Spinal cord (tissue), 10 donors: ENCODE data around the gene POTEH. TPM values are rescaled to one million over a fixed set of nuclear protein-coding genes. Genes with fewer than 3 reads are reported as not detected.
"Not testable (repeated sequence)": the region's sequence is repeated elsewhere in the genome, so short reads cannot be mapped to it uniquely, and the experiment has no call there.

Experiments used
- DNase-seq, 6 donors: peaks; one replicate each; pipeline versions ENCODE4 v3.0.0 to v3.0.0-alpha.2; 2013 to 2015; ENCODE audit warnings: low spot score in 6 of 6, low read depth in 4 of 6
- H3K27ac ChIP-seq: one replicate; pipeline ENCODE4 v1.5.1; 2013; ENCODE audit warnings: low read depth, low read length, control low read depth
- H3K27me3 ChIP-seq: one replicate; pipeline ENCODE4 v1.6.1; 2013; ENCODE audit warnings: low read length; ENCODE audit not compliant: control insufficient read depth, insufficient read depth
- H3K36me3 ChIP-seq: one replicate; pipeline ENCODE4 v1.6.1; 2013; ENCODE audit warnings: low read length; ENCODE audit not compliant: control insufficient read depth, insufficient read depth
- H3K4me1 ChIP-seq: one replicate; pipeline ENCODE4 v1.6.1; 2013; ENCODE audit warnings: low read length; ENCODE audit not compliant: control insufficient read depth, insufficient read depth
- H3K4me3 ChIP-seq: one replicate; pipeline ENCODE4 v1.5.1; 2013; ENCODE audit warnings: low read depth, low read length, control low read depth
- H3K9me3 ChIP-seq: one replicate; pipeline ENCODE4 v1.6.1; 2013; ENCODE audit warnings: low read length; ENCODE audit not compliant: control insufficient read depth, insufficient read depth
- WGBS: methylation state at CpG from one replicate; pipeline ENCODE4 v1.1.5; 2013; ENCODE audit warnings: missing lambda C conversion rate; ENCODE audit not compliant: insufficient coverage; 5-methylcytosine and 5-hydroxymethylcytosine counted together
- polyA plus RNA-seq, 2 donors: library from polyadenylated mRNA; unstranded; fragments of 120-200 nt; gene quantifications; one replicate each; pipeline ENCODE4 v1.2.1, GENCODE V29; 2013; ENCODE audit not compliant: insufficient read length in 2 of 2
- small RNA-seq: library from RNA; depleted of rRNA; stranded (forward); fragments of <200 nt; gene quantifications from one replicate; pipeline ENCODE3, GENCODE V24; 2014; ENCODE audit warnings: low replicate concordance
- total RNA-seq, 2 donors: library from RNA; depleted of rRNA in 1 of 2; stranded (reverse); fragments of 120-200 nt in 1 of 2; fragments of >200 nt in 1 of 2; gene quantifications; one replicate each; pipeline versions ENCODE4 v1.2.3 to v1.2.4, GENCODE V29; 2013 to 2014
- donor health status: healthy.

Gene POTEH
- total and polyA plus RNA-seq, 4 donors = not detected

DNA sequence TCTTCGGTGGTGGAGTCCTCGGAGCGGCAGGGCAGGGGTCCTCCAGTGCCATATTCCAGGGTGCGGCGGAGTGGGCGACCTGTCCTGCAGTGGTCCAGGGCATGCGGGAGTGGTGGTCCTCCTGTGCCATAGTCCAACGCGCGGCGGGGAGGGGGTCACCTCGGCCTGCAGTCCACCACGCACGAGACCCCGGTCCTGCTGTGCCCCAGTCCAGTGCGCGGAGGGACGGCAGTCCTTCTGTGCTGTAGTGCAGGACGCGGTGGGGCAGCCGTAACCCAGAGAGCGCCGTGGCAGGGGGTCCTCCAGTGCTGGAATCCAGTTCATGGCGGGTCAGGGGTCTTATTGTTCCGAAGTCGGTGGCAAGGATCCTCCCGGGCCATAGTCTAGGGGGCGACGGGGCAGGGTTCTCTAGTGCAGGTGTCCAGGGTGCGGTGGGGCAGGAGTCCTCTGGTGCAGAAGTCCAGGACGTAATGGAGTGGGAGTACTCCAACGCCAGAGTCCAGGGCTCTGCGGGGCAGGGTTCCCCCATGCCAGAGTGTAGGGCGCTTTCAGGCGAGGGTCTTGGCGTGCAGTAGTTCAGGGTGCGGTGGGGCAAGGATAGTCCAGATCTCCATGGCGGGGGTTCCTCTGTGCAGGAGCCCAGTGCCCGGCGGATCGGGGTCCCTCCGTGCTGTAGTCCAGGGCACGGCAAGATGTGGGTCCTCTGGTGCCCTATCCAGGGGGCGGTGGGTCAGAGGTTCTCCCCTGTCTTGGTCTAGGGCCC is 70.7 kb downstream of the POTEH start:
- not testable (repeated sequence) for H3K27me3 ChIP-seq, H3K4me3 ChIP-seq, DNase-seq, H3K36me3 ChIP-seq, H3K4me1 ChIP-seq, H3K9me3 ChIP-seq, H3K27ac ChIP-seq
- no CpG with 5 or more reads among the region's 44 CpGs for WGBS

DNA sequence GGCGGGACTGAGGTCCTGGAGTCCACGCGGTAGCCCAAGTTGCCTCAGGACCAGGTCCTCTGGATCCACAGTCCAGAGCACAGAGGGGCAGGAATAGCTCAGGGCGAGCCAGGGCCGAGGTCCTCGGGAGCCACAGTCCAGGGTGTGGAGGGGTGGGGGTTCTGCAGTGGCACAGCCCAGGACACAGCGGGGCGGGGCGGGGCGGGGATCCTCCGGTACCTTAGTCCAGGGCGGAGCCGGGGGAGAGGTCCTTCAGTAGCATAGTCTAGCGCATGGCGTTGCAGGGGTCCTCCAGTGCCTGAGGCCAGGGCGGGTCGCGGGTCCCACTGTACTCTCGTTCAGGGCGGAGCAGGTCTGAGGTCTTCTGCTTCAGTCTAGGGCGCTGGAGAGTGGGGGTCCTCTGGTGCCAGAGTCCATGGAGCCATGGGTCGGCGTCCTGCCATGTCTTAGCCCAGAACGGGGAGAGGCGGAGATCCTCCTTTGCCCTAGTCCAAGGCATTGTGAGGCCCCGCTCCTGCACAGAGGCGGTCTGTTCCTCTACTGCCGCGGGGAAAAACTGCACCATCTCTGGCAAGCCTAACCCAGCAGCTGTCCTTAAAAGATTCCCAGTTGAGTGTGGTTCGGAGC is 71.4 kb downstream of the POTEH start:
- not testable (repeated sequence) for H3K36me3 ChIP-seq, H3K27ac ChIP-seq, H3K4me1 ChIP-seq, H3K4me3 ChIP-seq, H3K27me3 ChIP-seq, DNase-seq, H3K9me3 ChIP-seq
- WGBS = 80% methylated on average over 5 of the region's 30 CpGs

DNA sequence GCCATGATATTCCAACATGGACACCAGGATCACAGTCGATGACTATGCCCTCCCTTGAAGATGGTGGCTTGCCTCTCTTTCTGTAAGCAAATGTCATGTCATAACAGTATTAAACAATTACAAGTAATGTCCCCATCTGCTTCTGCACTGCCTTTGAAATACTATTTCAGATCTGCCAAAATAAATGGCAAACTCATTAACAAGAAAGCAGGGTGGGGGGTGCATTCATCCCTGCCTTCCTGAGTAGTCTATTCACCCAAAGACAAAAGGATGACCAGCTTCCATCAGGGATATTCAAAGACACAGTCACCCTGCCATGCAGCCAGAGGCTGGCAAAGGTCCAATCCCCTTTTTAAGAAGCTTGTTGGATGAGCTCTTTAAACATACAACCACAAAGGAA is 73.7 kb downstream of the POTEH start:
- not testable (repeated sequence) for H3K36me3 ChIP-seq, H3K9me3 ChIP-seq, H3K4me3 ChIP-seq, H3K4me1 ChIP-seq, H3K27ac ChIP-seq, DNase-seq, H3K27me3 ChIP-seq
- WGBS = no CpG with 5 or more reads among the region's 1 CpG

Small RNAs within 50 kb of the gene (small RNA-seq; reads per million reads assigned to genes)
- gene RNU6-816P = not detected

Other genes with a start within 250 kb of the POTEH start
- gene OR11H1, start 161.8 kb upstream of the POTEH start, total RNA-seq = not detected
- gene OR11H1, start 161.8 kb upstream of the POTEH start, polyA plus RNA-seq = not detected